ENCODE results near the gene SLC13A3.

SLC13A3 gene

DNA sequence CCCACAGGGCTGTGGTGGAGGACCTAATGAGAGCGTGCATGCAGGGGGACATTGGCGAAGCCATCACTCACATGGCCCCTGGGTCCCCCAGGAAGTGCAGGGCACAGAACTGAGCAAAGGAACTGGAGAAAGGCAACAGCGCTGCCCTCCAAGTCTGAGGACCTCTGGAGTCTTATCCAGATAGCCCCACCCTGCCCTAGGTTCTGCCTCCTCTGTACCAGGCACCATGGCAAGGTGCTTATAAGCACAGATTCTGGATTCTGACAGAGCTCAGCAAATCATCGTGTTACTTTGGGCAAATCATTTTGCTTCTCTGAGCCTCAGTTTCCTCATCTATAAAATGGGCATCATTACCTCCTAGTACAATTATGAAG lies 44.5 kb downstream of the SLC13A3 start:
- H3K9me3 ChIP-seq (ENCODE audit: control insufficient read depth, insufficient read depth, low read length): no peaks in the 10 kb centered on the region
- H3K36me3 ChIP-seq (ENCODE audit: insufficient read depth, low read length): no peaks in the 10 kb centered on the region
- H3K4me1 ChIP-seq (ENCODE audit: insufficient read depth, low read length): no peaks in the 10 kb centered on the region

DNA sequence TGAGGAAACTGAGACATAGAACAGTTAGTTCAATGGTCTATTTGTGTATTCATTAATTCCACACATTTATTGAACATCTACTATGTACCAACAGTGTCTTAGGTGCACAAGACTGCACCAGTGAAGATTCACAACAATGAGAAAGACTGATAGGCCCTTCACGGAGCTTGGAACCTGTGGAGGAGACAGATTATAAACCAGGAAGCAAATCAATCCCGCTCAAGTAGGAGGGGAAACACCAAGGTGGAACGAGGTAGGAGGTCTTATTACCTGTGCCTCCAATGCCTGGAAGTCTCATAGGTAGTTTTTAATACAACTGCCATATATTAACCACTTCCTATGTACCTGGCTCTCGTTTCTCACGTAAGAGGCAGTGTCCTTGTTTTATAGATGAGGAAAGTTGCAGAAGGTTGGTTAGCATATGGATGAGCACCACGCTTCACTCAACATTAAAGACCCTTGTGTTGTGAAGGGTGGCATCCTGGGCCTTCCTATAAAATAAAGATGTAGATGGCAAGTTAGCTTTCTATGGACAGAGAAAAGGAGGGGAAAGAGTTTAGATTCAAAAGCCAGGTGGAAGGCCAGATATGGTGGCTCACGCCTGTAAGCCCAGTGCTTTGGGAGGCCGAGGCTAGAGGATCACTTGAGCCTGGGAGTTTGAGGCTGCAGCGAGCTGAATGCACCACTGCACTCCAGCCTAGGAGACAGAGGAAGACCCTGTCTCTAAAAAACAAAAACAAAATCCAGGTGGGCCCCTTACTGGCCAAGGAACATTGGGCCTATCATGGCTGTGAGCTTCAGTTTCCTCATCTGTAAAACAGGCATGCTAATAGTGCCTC lies 45.1 kb downstream of the SLC13A3 start:
- Histone ChIP-seq H3K9ac (ENCODE audit: low read depth, low read length) (no peak overlapping the region), H3K9me3 (ENCODE audit: control insufficient read depth, insufficient read depth, low read length) (no peaks in the 10 kb centered on the region), H3K36me3 (ENCODE audit: insufficient read depth, low read length) (no peaks in the 10 kb centered on the region), H3K4me1 (ENCODE audit: insufficient read depth, low read length) (no peaks in the 10 kb centered on the region)

More for the DNA sequence above, 44.5 kb downstream of the SLC13A3 start:
- H3K9ac ChIP-seq (ENCODE audit: low read depth, low read length): no peak overlapping the region

DNA sequence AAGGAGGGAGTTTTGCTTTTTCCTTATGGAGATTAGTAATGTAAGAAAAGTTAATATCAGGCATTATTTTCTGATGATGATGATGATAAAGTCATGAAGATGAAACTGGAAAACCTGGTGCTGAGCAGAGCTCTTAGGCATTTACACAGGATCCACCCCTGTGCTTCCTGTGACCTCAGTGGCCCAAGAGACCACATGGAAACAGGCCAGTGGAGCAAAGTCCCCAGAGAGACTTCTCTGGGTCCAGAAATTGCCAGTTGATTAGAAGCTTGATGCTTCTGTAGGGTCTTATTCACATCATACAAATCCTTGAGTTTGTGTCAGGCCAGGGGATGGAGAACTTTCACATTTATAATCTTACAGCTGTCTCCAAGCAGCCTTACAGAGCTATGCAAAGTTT lies 46.1 kb downstream of the SLC13A3 start:
- no peaks in the 10 kb centered on the region for H3K36me3 ChIP-seq (ENCODE audit: insufficient read depth, low read length)
- no peak overlapping the region for H3K9ac ChIP-seq (ENCODE audit: low read depth, low read length)
- no peaks in the 10 kb centered on the region for H3K9me3 ChIP-seq (ENCODE audit: control insufficient read depth, insufficient read depth, low read length)
- H3K4me1 ChIP-seq (ENCODE audit: insufficient read depth, low read length): no peaks in the 10 kb centered on the region

DNA sequence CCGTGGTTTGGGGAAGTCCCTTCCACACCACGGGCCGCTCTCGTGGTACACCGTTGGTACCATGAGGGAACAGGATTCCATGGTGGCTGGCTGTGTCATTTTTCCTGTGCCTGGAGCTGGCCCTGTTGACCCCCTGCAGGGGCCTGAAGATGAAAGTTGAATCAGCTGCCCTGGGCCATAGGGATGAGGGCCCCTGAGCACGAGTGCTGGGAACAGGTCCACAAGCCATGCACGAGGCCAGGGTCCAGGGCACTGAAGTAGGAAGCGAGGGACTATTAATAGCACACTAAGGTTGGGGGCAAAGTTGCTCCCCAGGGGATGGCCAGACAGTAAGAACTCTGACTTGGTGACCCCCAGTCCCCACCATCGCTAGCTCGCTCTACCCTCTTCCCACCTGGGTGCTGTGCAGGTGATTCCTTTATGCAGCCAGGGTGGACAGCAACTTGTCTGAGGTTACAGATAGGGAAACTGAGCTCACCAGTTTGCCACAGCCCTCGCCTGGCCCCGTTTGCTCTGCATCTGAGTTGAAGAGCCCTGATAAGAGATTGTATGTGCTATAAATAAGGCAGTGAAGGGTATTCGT lies 46.6 kb downstream of the SLC13A3 start:
- H3K9ac ChIP-seq (ENCODE audit: low read depth, low read length): no peak overlapping the region

DNA sequence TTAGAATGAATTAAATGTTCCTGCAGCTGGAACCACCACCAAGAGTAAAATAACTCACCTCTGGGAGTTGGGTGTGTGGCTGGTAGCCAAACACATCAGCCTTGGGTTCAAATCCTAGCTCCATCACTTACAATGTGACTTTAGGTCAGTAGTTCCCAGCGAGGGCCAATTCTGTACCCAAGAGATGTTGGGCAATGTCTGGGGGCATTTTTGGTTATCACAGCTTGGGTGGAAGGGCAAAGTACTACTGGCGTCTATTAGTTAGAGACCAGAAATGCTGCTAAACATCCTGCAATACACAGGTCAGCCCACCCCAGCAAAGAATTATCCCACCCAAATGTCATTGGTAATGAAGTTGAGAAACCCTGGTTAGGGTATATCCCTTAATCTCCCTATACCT lies 48.8 kb downstream of the SLC13A3 start:
- Histone ChIP-seq H3K36me3 (ENCODE audit: insufficient read depth, low read length) (no peaks in the 10 kb centered on the region; the same call in 1 of the 2 replicates), H3K9ac (ENCODE audit: low read depth, low read length) (no peak overlapping the region), H3K9me3 (ENCODE audit: control insufficient read depth, insufficient read depth, low read length) (no peaks in the 10 kb centered on the region), H3K4me1 (ENCODE audit: insufficient read depth, low read length) (no peaks in the 10 kb centered on the region)

More for the DNA sequence above, 46.6 kb downstream of the SLC13A3 start:
- no peaks in the 10 kb centered on the region; the same call in 1 of the 2 replicates for H3K36me3 ChIP-seq (ENCODE audit: insufficient read depth, low read length)
- H3K9me3 ChIP-seq (ENCODE audit: control insufficient read depth, insufficient read depth, low read length): no peaks in the 10 kb centered on the region
- H3K4me1 ChIP-seq (ENCODE audit: insufficient read depth, low read length): no peaks in the 10 kb centered on the region

DNA sequence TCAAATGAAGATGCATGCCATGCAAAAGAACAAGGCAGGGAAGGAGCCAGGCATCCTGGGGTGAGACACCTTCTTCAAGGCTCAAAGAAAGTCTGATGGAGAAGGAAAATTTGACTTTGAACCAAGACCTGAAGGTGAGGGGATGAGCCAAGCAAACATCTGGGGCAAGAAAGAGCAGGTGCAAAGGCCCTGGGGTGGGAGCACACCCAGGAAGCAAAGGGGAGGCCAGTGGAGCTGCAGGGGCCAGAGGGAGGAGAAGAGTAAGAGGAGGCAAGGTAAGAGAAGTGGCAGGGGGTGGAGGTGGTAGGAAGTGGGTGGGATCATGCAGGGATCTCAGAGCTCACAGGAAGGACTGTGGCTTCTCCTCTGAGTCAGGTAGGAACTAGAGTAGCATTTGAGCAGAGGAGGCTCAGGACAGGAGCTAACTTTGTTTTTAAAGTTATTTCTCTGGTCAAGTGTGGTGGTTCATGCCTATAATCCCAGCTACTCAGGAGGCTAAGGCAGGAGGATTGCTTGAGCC lies 49.6 kb downstream of the SLC13A3 start:
- no peaks in the 10 kb centered on the region for H3K4me1 ChIP-seq (ENCODE audit: insufficient read depth, low read length)
- no peaks in the 10 kb centered on the region; the same call in 1 of the 2 replicates for H3K36me3 ChIP-seq (ENCODE audit: insufficient read depth, low read length)
- no peaks in the 10 kb centered on the region for H3K9me3 ChIP-seq (ENCODE audit: control insufficient read depth, insufficient read depth, low read length)
- no peak overlapping the region for H3K9ac ChIP-seq (ENCODE audit: low read depth, low read length)

DNA sequence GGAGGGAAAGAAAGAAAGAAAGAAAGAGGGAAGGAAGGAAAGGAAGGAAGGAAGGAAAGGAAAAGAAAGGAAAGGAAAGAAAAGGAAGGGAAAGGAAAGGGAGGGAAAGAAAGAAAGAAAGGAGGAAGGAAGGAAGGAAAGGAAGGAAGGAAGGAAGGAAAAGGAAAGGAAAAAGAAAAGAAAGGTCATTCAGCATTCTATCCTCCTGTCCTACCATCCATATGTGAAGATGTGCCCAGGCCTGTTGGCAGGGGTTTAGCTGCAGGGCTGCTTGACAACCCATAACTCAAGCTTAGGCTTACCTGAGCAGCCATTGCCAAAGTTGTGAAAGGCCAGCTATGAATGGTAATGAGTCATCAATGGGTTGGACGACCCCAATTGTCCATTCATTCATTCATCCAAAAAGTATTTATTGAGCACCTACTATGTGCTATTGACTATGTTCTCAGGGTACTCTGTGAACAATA lies 50.9 kb downstream of the SLC13A3 start:
- Histone ChIP-seq H3K4me1 (ENCODE audit: insufficient read depth, low read length) (peaks cover 4% of the 10 kb centered on the region; the same call in 1 of the 2 replicates), H3K9ac (ENCODE audit: low read depth, low read length) (no peak overlapping the region), H3K9me3 (ENCODE audit: control insufficient read depth, insufficient read depth, low read length) (no peaks in the 10 kb centered on the region)

DNA sequence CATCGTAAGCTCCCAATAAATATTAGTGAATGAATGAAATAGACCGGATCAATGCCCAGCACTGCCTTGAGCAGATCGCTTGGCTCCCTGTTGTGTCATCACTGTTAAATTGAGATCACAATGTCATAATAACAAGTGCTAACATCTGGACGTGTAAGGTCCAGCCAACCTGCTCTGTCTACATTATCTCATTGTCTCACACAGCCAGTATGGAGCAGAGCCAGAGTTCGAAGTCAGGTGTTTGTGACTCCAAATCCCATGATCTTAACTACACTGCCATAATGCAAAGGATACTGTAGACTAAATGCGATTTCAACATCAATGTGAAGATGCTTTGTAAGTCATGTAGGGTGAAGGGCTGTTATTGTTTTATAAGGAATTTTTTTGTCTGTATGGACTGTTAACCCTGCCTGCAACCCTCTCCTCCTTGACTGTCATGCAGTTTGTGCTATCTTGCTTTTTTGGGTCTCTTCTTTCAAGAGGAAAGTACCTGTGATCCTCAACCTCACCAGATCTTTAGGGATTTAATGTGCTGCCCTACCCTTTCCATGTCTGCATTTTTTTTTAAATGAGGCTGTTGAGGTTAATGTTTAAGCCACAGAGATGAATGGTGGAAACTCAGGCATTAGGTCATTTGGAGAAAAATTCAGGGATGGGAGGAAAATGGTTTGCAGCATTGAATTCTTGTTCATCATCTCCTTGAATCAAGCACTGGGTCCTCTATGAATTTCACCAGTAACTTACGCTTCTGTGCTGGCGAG lies 51.9 kb downstream of the SLC13A3 start:
- peaks cover 11% of the 10 kb centered on the region; the same call in 1 of the 2 replicates for H3K4me1 ChIP-seq (ENCODE audit: insufficient read depth, low read length)
- H3K9ac ChIP-seq (ENCODE audit: low read depth, low read length): no peak overlapping the region
- no peaks in the 10 kb centered on the region; the same call in 1 of the 2 replicates for H3K36me3 ChIP-seq (ENCODE audit: insufficient read depth, low read length)
- H3K9me3 ChIP-seq (ENCODE audit: control insufficient read depth, insufficient read depth, low read length): no peaks in the 10 kb centered on the region

More for the DNA sequence above, 50.9 kb downstream of the SLC13A3 start:
- H3K36me3 ChIP-seq (ENCODE audit: insufficient read depth, low read length): no peaks in the 10 kb centered on the region; the same call in 1 of the 2 replicates

DNA sequence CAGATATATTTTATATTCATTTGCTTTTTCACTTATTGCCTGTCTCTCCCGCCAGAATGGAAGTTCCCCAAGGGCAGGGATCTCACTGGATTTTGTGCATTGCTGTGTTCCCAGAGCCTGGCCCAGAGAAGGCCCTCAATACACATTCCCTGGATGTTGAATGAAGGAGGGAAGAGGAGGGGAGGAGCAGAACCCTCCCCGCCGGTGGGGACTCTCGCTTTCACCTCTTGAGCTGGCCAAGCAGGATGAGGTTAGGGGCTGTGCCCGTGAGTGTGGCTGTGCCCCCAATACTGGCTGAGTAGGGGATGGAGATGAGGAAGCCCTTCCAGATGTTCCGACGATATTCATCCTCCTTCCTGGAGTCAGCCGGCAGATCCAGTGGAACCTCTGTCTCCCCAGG lies 55.3 kb downstream of the SLC13A3 start:
- Histone ChIP-seq H3K4me1 (ENCODE audit: insufficient read depth, low read length) (peaks cover 11% of the 10 kb centered on the region; the same call in 1 of the 2 replicates), H3K9ac (ENCODE audit: low read depth, low read length) (no peak overlapping the region), H3K36me3 (ENCODE audit: insufficient read depth, low read length) (no peaks in the 10 kb centered on the region; the same call in 1 of the 2 replicates)

DNA sequence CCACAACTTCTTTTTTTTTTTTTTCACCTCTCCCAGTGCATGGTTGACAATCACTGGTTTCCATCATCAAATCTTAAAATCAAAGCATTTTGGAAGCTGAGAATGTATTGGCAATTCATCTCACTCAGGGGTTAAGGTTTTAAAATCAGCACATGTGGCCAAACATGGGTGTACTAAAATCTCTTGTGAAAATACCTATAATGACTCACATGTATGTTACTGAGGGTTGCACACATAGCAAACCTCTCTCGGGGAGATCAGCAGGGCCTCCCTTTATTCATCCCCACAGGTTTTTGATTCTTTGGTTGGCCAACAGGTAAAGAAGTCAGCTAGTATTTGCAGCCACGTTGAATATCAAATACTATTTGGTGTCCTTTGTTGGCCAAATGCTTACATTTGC lies 56.5 kb downstream of the SLC13A3 start:
- H3K4me1 ChIP-seq (ENCODE audit: insufficient read depth, low read length): peaks cover 11% of the 10 kb centered on the region; the same call in 1 of the 2 replicates
- H3K36me3 ChIP-seq (ENCODE audit: insufficient read depth, low read length): no peaks in the 10 kb centered on the region; the same call in 1 of the 2 replicates
- H3K9me3 ChIP-seq (ENCODE audit: control insufficient read depth, insufficient read depth, low read length): no peaks in the 10 kb centered on the region
- H3K9ac ChIP-seq (ENCODE audit: low read depth, low read length): no peak overlapping the region

More for the DNA sequence above, 55.3 kb downstream of the SLC13A3 start:
- no peaks in the 10 kb centered on the region for H3K9me3 ChIP-seq (ENCODE audit: control insufficient read depth, insufficient read depth, low read length)

DNA sequence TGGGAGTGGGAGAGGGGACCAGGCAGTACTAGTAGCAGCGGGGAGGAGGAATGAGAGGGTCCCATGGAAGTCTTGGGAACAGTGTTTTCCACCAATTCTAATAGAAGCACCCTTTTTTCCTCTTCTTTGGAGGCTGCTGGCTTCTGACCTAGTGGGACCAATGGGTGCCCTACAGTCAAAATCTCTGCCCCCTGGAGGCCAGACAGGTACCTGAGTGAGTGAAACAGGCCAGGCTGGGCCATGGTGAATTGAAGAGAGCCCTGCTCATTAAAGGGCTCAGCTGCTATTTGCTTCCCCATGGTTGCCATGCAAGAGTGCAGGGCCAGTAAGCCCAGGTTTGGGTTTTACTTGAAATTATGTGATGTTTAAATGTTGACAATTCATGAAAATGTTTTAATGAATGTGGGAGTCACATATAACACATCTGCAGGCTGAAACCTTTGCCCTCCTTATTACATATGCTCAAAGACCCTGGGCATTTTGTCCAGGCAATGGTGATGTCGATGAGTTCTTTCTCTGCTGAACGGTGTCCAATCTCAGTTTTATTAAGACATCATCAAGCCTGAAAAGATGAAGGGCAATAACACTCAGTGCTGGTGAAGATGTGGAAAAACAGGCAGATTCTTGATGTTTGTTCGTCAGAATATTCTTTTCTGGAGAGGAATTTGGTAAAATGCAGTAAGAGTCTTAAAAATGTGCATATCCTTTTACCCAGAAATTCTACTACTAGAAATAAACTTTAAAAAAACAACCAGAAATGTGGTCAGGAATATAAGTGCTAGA lies 58.5 kb downstream of the SLC13A3 start:
- Histone ChIP-seq H3K4me1 (ENCODE audit: insufficient read depth, low read length) (peaks cover 11% of the 10 kb centered on the region; the same call in 1 of the 2 replicates), H3K36me3 (ENCODE audit: insufficient read depth, low read length) (no peaks in the 10 kb centered on the region), H3K9ac (ENCODE audit: low read depth, low read length) (no peak overlapping the region), H3K9me3 (ENCODE audit: control insufficient read depth, insufficient read depth, low read length) (peaks cover 3% of the 10 kb centered on the region; the same call in 1 of the 2 replicates)

DNA sequence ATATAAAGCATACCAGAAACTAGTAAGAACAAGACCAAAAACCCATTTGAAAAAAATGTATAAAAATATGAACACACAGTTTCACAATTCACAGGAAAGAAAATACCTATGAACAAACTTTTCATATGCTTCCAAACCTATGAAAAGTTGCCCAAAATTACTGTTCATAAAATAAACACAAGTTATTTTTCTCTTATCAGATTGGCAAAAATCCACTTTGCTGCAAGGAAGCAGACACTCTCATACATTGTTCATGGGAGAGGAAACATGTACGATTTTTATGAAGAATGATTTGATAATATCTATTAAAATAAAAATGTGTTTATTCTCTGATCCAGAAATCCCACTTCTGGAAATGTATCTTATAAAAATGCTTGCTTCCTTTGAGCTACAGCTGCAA lies 60.8 kb downstream of the SLC13A3 start:
- Histone ChIP-seq H3K4me1 (ENCODE audit: insufficient read depth, low read length) (peaks cover 8% of the 10 kb centered on the region; the same call in 1 of the 2 replicates), H3K36me3 (ENCODE audit: insufficient read depth, low read length) (no peaks in the 10 kb centered on the region), H3K9ac (ENCODE audit: low read depth, low read length) (no peak overlapping the region), H3K9me3 (ENCODE audit: control insufficient read depth, insufficient read depth, low read length) (peaks cover 3% of the 10 kb centered on the region; the same call in 1 of the 2 replicates)

All from ES-I3 (cell line).